Hepatocyte (in vitro differentiated cells): ENCODE data around the gene DUSP2.

ENCODE experiments used
- CTCF ChIP-seq: fragments of 200-600 bp; sonication (generic); IDR thresholded peaks from 2 replicates; pipeline ENCODE4 v1.5.1; 2016; ENCODE audit warnings: antibody characterized with exemption, mild to moderate bottlenecking; ENCODE audit not compliant: poor library complexity
- EZH2 ChIP-seq: fragments of 200-600 bp; sonication (generic); IDR thresholded peaks from 2 replicates; pipeline ENCODE4 v1.6.1; 2016; ENCODE audit warnings: antibody characterized with exemption, mild to moderate bottlenecking, borderline replicate concordance
- EZH2phosphoT487 ChIP-seq: fragments of 200-600 bp; sonication (generic); IDR thresholded peaks from one replicate; pipeline ENCODE4 v1.6.1; 2018; ENCODE audit warnings: antibody characterized with exemption, mild to moderate bottlenecking, low read depth, moderate library complexity; ENCODE audit not compliant: unreplicated experiment, severe bottlenecking

GRCh38 chr2:96117701-96118588, 27.3 kb downstream of the DUSP2 start:
- TF ChIP-seq CTCF (peak; percentile 10), EZH2 (no peak), EZH2phosphoT487 (no peak)
